Neuron (in vitro differentiated cells): ENCODE measurements around the gene RAD23B.

Experiments used
- H2AFZ ChIP-seq: one replicate; pipeline ENCODE4 v1.6.1; 2013; ENCODE audit warnings: low read depth, mild to moderate bottlenecking, inconsistent platforms, low read length, moderate library complexity
- H3K27me3 ChIP-seq: one replicate; pipeline ENCODE4 v1.6.1; 2013; ENCODE audit warnings: low read length; ENCODE audit not compliant: insufficient read depth
- H3K36me3 ChIP-seq: one replicate; pipeline ENCODE4 v1.6.1; 2013; ENCODE audit warnings: low read length; ENCODE audit not compliant: insufficient read depth
- H3K4me1 ChIP-seq: one replicate; pipeline ENCODE4 v1.6.1; 2013; ENCODE audit warnings: low read length; ENCODE audit not compliant: insufficient read depth
- H3K4me3 ChIP-seq: 2 replicates; pipeline ENCODE4 v1.5.1; 2013; ENCODE audit warnings: mild to moderate bottlenecking, low read length, moderate library complexity
- H3K9me3 ChIP-seq: one replicate; pipeline ENCODE4 v1.6.1; 2013; ENCODE audit warnings: low read length

Gene RAD23B

DNA sequence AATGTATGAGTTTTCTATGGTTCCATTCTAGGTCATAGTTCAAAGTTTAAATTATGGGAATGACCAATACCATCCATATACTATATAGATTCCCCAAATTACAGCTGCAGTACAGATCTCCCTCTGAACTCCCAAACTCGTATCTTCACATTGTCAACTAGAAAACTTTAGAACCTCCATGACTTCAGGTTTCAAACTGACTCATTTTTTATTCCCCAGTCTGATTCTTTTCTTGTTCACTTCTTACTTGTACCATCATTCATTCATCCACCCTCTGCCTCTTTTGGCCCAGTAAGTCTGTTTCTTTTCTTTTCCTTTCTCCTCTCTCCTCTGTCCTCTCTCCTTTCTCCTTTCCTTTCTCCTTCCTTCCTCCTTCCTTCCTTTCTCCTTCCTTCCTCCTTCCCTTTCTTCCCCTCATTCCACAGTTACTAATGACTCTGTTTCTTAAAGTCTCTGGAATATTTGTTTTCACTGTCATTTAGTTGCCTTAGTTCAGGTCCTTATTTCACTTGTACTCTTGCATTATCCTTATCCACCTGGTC lies 30.5 kb downstream of the RAD23B start:
- Histone ChIP-seq H3K27me3 (no peaks in the 10 kb centered on the region), H3K4me3 (no peak overlapping the region), H3K36me3 (peaks cover 75% of the 10 kb centered on the region), H3K4me1 (peaks cover 6% of the 10 kb centered on the region), H3K9me3 (peaks cover 10% of the 10 kb centered on the region), H2AFZ (no peak overlapping the region)

DNA sequence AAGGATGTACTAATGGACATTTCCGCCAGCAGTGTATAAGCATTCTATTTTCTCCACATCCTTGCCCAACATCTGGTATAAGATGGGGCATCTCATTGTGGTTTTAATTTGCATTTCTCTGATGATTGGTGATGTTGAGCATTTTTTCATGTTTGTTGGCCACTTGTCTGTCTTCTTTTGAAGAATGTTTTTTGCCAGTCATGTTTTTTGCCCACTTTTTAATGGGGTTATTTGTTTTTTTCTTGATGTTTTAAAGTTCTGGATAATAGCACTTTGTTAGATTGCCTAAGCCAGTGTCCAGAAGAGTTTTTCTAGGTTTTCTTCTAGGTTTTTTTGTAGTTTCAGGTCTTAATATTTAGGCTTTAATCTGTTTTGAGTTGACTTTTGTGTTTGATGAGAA lies 31.7 kb downstream of the RAD23B start:
- Histone ChIP-seq H3K4me3 (no peak overlapping the region), H3K4me1 (peaks cover 6% of the 10 kb centered on the region), H3K9me3 (peaks cover 8% of the 10 kb centered on the region), H3K36me3 (peaks cover 74% of the 10 kb centered on the region), H2AFZ (no peak overlapping the region), H3K27me3 (no peaks in the 10 kb centered on the region)

DNA sequence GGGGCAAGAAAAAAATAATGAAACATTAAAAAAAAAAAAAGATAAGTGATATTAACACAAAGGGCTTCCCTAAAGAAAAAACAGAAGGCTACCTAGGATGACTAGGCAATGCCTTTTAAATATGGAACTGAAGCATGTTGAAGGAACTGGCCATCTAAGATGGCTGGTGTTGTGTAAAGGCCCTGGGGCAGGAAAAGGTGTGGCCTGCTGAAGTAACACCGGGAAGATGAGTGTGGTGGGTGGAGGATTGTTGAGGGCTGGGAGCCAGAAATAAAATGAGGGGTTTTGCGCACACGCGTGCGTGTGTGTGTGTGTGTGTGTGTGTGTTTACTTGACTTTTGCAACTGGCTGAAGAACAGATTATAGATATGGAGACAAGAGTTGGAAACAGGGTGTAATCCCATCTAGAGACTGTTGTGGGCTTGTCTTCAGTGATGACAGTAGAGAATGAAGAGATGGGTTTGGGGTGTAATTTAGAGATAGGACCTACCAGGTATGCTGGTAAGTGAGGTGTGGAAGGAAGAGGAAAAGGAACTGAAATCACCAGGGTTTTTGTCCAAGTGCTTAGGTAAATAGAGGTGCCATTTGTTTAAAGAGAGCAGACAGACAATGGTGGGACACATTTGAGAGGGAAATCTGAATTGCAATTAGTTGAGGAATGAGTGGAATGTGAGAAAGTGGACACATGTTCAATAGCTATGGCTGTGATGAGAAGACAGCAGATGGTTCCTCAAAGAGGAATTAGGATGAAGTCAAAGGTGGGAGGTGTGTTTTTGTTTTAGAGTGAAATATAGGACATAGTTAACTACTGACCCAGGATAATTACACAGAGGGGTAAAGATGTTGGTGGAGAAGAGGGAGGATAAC lies 33.9 kb downstream of the RAD23B start:
- H3K4me3 ChIP-seq = no peak overlapping the region
- no peaks in the 10 kb centered on the region for H3K27me3 ChIP-seq
- peaks cover 7% of the 10 kb centered on the region for H3K4me1 ChIP-seq
- H3K9me3 ChIP-seq = peaks cover 8% of the 10 kb centered on the region
- H2AFZ ChIP-seq = no peak overlapping the region
- peaks cover 74% of the 10 kb centered on the region for H3K36me3 ChIP-seq

DNA sequence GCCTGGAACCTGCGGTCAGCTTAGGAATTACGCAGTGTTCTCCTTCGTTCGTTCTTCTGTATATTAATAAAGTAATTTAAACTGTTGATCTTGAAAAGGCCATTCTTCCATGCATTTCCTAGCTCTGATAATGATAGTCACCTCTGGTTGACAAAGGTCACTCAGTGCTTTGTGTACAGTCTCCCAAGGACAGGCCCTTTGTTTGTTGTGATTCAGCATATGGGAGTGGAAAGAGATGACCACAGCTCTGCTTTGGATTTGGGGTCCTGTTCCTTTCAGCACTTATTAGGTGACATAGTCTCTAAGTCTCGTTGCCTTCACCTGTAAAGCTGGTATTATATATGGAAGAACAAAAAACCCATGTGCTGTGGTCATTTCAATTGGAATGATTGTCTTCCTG lies 39.6 kb downstream of the RAD23B start:
- Histone ChIP-seq H3K4me1 (peaks cover 9% of the 10 kb centered on the region), H3K9me3 (peaks cover 10% of the 10 kb centered on the region), H2AFZ (no peak overlapping the region), H3K27me3 (no peaks in the 10 kb centered on the region), H3K4me3 (no peak overlapping the region), H3K36me3 (peaks cover 74% of the 10 kb centered on the region)

DNA sequence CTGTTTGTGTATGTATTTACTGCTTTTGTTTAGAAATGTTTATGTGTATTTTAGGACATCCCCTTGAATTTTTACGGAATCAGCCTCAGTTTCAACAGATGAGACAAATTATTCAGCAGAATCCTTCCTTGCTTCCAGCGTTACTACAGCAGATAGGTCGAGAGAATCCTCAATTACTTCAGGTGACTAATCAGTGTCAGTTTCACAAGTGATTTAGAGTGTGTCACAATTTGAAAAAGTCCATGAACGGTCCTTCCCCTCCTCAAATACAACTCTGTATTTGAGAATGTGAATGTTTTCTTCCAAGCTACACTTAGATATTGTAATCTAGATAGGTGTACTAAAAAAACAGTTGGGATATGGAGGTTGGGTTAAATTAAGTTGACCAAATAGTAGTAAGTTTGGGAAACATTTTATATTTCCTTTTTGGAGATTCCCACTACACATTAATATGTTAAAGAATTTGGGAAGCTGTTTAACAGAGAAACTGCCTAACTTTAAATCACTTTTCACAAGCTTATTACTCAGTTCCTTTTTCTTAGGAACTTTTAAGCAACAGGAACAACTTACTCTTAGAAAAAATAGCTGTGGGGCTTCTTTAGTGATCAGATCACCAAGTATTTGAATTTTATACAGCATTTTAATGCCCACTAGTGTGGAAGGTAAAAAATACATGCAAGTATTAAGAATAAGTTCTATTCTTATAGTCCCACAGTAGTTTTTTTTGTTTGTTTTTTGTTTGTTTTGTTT lies 40.9 kb downstream of the RAD23B start:
- Histone ChIP-seq H3K36me3 (peaks cover 68% of the 10 kb centered on the region), H3K4me1 (peaks cover 9% of the 10 kb centered on the region), H3K9me3 (peaks cover 12% of the 10 kb centered on the region), H3K27me3 (no peaks in the 10 kb centered on the region), H3K4me3 (no peak overlapping the region), H2AFZ (no peak overlapping the region)

DNA sequence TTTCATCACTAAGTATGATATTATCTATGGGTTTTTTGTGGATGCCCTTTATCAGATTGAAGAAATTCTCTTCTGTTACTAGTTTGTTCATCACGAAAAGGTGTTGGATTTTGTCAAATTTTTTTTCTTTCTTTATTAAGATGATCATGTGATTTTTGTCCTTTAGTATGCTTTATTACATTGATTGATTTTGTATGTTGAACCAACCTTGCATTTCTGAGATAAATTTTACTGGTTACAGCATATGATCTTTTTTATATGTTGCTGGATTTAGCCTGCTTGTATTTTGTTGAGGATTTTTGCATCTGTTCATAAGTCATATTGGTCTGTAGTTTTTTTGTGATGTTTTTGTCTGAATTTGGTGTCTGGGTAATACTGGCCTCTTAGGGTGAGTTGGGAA lies 42.8 kb downstream of the RAD23B start:
- no peak overlapping the region for H3K4me3 ChIP-seq
- H3K9me3 ChIP-seq = peaks cover 12% of the 10 kb centered on the region
- peaks cover 73% of the 10 kb centered on the region for H3K36me3 ChIP-seq
- H3K4me1 ChIP-seq = peaks cover 9% of the 10 kb centered on the region
- no peak overlapping the region for H2AFZ ChIP-seq
- H3K27me3 ChIP-seq = no peaks in the 10 kb centered on the region

DNA sequence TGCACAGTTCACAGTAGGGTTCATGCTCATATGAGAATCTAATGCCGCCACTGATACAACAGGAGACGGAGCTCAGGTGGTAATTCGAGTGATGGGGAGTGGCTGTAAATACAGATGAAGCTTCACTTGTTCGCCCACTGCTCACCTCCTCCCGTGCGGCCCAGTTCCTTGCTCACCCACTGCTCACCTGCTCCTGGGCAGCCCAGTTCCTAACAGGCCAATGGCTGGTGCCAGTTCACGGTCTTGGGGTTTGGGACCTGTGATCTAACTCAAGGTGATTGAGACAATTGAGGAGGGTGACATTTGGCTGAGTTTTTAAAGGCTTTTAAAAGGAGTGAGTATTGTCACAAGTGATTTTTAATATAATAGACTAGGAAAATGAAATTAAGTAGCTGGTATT lies 45.4 kb downstream of the RAD23B start:
- Histone ChIP-seq H3K27me3 (no peaks in the 10 kb centered on the region), H3K36me3 (peaks cover 79% of the 10 kb centered on the region), H3K4me1 (no peaks in the 10 kb centered on the region), H3K4me3 (no peak overlapping the region), H2AFZ (no peak overlapping the region), H3K9me3 (peaks cover 12% of the 10 kb centered on the region)

DNA sequence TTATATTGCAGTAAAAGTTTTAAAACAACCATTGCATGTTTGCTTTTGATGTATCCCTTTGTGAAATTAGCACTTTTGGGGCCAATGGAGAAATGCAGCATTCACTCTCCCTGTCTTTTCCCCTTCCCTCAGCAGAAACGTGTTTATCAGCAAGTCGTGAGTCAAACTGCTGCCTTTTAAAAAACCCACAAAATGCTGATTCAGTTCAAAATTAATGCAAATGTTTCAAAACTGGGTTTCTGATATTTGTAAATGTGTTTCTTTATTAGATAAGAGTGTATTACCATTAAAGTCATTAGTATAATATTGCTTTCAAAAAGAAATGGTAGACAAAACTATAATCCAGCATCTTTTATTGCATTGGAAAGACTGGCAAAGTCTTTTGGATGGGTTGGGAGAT lies 47.3 kb downstream of the RAD23B start:
- Histone ChIP-seq H3K36me3 (peaks cover 77% of the 10 kb centered on the region), H3K4me3 (no peak overlapping the region), H3K4me1 (no peaks in the 10 kb centered on the region)

DNA sequence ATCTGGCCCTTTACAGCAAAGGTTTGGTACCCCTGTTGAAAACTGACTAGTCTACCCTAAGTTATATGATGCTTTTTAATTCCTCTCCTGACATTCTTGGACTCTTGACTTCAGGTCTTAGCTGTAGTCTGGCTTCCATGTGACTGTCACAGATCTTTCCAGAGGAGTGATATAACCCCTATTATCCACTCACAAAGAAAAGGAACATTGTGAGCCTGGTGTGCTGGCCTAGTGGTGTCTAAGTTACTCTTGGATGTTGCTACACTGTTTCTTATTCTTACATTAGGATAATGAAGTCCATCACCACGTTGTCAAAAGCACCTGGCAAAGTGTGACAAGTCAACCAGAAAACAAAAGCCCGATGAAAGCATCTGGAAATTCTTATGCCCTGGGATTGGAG lies 49.8 kb downstream of the RAD23B start:
- Histone ChIP-seq H3K9me3 (peaks cover 3% of the 10 kb centered on the region), H3K4me3 (no peak overlapping the region), H3K36me3 (peaks cover 72% of the 10 kb centered on the region), H2AFZ (no peak overlapping the region), H3K4me1 (no peaks in the 10 kb centered on the region), H3K27me3 (no peaks in the 10 kb centered on the region)

More for the DNA sequence above, 47.3 kb downstream of the RAD23B start:
- H2AFZ ChIP-seq = no peak overlapping the region
- peaks cover 9% of the 10 kb centered on the region for H3K9me3 ChIP-seq
- H3K27me3 ChIP-seq = no peaks in the 10 kb centered on the region

DNA sequence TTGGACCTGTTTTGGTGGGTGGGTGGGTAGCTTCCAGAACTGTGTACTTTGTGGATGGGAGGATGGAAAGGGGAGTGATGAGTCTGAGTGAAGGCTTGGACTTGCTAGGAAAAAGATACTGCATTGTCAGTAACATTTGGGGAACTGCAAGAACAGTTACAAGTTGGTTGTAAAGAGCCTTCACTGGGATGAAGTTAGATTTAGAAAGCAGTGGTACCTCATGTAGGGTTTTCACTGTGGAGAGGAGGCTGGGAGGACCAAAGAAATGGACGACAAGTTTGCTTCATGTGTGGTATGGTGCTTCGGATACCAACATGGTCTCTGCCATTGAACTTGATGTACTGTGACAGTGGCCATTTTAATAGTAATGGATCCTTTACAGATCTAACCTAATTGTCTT lies 50.3 kb downstream of the RAD23B start:
- Histone ChIP-seq H3K4me3 (no peak overlapping the region), H3K27me3 (no peaks in the 10 kb centered on the region), H3K36me3 (peaks cover 72% of the 10 kb centered on the region), H2AFZ (no peak overlapping the region), H3K9me3 (peaks cover 2% of the 10 kb centered on the region), H3K4me1 (no peaks in the 10 kb centered on the region)

DNA sequence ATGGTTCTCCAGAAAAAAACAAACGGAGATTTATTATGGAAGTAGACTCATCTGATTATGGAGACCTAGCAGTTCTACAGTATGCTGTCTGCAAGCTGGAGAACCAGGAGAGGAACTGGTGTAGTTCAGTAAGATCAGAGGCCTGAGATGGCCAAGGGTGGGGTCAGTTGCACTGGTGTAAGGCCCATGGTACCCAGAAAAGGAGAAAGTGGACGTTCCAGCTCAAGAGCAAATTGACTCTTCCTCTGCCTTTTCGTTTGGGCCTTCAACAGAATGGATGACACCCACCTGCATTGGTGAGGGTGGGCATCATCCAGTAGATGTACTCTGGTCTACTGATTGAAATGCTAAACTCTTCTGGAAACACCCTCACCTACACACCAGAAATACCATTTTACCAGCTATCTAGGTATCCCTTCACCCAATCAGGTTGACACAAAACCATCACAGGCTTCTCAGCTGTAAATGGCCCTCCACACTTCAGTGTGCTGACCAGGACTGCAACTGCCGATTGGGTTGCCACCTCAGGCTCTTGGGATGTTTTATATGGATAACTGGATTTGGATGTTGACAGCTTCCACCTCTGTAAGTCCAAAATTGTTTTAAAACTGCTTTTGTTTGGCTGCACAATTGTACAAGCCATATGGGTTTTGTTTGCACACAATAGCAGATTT lies 51.2 kb downstream of the RAD23B start:
- no peak overlapping the region for H3K4me3 ChIP-seq
- H3K27me3 ChIP-seq = no peaks in the 10 kb centered on the region
- no peaks in the 10 kb centered on the region for H3K4me1 ChIP-seq
- H3K9me3 ChIP-seq = no peaks in the 10 kb centered on the region
- H2AFZ ChIP-seq = no peak overlapping the region
- peaks cover 72% of the 10 kb centered on the region for H3K36me3 ChIP-seq

DNA sequence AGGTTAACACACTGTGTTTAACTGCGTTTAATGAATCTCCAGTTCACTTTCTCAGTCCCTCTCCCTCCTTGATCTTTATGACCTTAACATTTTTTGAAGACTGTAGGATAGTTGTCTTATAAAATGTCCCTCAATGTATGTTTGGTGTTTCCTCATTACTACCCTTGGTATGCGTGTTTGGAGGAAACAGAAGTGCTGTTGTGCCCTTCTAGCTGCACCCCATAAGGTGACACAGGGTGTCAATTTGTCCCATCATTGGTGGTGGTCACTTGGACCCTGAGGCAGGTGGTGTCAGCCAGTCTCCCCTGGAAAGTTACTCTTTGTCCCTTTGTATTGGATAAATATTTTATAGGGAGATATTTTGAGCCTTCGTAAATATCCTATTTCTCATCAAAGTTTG lies 52.3 kb downstream of the RAD23B start:
- Histone ChIP-seq H3K36me3 (peaks cover 62% of the 10 kb centered on the region), H3K4me3 (no peak overlapping the region), H3K4me1 (no peaks in the 10 kb centered on the region), H3K27me3 (no peaks in the 10 kb centered on the region), H3K9me3 (no peaks in the 10 kb centered on the region), H2AFZ (no peak overlapping the region)
